Kidney epithelial cell (primary cell): ENCODE measurements around the gene SEMA4F. TPM values are rescaled to one million over a fixed set of nuclear protein-coding genes. Genes with fewer than 3 reads are reported as not detected.

Experiments used
- DNase-seq: peaks from one replicate; pipeline ENCODE4 v3.0.0-alpha.2; 2010; ENCODE audit warnings: low read depth
- H3K27me3 ChIP-seq: 2 replicates; pipeline ENCODE4 v1.6.0; 2011; ENCODE audit warnings: low read length; ENCODE audit not compliant: control insufficient read depth, insufficient read depth
- H3K36me3 ChIP-seq: 2 replicates; pipeline ENCODE4 v1.5.1; 2011; ENCODE audit warnings: low read length; ENCODE audit not compliant: control insufficient read depth, insufficient read depth
- H3K4me3 ChIP-seq: 2 replicates; pipeline ENCODE4 v1.5.1; 2011; ENCODE audit warnings: low read depth, mild to moderate bottlenecking, control low read depth, low read length
- total RNA-seq: library from RNA; depleted of rRNA; stranded (reverse); fragments of >200 nt; gene quantifications from 2 replicates; pipeline ENCODE4 v1.2.3, GENCODE V29; 2015
- TF ChIP-seq, protein P1 (sequence below): IDR thresholded peaks from 2 replicates; pipeline ENCODE4 v1.5.1; 2011; ENCODE audit warnings: mild to moderate bottlenecking, moderate library complexity, low read length, control low read depth, inconsistent platforms; ENCODE audit not compliant: insufficient read depth, poor library complexity, severe bottlenecking

The SEMA4F gene
- total RNA-seq, 1 donor from 2014 or later: 16.4 TPM

DNA sequence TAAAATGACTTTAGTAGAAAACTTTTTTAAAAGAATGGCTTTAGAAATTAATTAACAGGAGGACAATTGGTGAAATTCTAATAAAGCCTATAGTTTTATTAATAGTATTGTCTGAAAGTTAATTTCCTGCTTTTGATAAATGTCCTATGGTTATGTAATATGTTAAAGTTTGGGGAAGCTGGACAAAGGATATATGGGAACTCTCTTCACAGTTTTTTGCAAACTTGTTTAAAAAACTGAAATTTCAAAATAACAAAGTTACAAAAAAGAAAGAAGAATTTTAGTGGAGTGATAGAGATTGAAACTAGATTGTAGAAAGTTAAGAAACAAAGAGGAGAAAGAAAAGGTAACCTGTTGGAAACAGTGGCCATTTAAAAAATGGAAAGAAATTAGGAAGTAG, 67.3 kb downstream of the SEMA4F start:
- TF ChIP-seq, protein P1, sequence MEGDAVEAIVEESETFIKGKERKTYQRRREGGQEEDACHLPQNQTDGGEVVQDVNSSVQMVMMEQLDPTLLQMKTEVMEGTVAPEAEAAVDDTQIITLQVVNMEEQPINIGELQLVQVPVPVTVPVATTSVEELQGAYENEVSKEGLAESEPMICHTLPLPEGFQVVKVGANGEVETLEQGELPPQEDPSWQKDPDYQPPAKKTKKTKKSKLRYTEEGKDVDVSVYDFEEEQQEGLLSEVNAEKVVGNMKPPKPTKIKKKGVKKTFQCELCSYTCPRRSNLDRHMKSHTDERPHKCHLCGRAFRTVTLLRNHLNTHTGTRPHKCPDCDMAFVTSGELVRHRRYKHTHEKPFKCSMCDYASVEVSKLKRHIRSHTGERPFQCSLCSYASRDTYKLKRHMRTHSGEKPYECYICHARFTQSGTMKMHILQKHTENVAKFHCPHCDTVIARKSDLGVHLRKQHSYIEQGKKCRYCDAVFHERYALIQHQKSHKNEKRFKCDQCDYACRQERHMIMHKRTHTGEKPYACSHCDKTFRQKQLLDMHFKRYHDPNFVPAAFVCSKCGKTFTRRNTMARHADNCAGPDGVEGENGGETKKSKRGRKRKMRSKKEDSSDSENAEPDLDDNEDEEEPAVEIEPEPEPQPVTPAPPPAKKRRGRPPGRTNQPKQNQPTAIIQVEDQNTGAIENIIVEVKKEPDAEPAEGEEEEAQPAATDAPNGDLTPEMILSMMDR: no peak
- no peak for DNase-seq
- H3K36me3 ChIP-seq: no peaks in the 10 kb centered on the region
- H3K4me3 ChIP-seq: no peak overlapping the region
- no peaks in the 10 kb centered on the region for H3K27me3 ChIP-seq

DNA sequence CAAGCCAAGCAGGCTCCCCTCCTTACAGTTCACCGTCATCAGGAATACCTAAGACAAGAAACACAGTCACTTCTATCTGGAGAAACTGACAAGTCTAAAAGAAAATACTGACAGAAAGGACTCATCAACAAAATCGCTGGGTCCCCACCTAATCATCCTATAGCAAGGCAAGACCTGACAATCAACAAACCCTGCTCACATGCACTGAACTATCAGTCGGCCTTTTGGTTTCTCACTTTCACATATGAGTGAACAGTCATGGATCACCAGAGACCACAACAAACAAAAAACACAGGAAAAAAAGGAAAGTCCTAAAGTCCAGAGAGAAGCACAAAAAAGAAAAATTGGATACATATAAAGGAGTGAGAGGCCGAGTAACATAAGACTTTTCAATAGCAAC, 70.4 kb downstream of the SEMA4F start:
- TF ChIP-seq, protein P1: no peak
- Histone ChIP-seq H3K36me3 (no peaks in the 10 kb centered on the region), H3K4me3 (no peak overlapping the region), H3K27me3 (no peaks in the 10 kb centered on the region)
- no peak for DNase-seq

DNA sequence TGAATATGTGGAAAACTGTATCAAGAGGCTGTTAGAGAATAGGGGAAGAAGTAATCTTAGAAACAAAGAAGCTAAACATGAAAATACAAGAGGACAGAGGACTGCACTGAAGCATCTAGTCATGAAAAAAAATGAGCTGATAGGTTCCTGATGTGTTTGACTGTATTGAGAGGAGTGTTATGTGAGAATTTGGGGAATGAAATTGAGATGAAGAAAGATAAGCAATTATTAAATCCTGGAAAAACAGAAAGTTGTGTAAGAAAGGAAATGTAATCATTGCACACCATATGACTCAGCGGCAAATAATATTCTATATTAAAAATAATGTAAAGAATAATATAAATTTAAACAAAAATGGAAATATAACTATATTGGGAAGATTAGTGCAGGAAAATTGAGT, 71.2 kb downstream of the SEMA4F start:
- no peaks in the 10 kb centered on the region for H3K36me3 ChIP-seq
- DNase-seq: no peak
- TF ChIP-seq, protein P1: no peak

DNA sequence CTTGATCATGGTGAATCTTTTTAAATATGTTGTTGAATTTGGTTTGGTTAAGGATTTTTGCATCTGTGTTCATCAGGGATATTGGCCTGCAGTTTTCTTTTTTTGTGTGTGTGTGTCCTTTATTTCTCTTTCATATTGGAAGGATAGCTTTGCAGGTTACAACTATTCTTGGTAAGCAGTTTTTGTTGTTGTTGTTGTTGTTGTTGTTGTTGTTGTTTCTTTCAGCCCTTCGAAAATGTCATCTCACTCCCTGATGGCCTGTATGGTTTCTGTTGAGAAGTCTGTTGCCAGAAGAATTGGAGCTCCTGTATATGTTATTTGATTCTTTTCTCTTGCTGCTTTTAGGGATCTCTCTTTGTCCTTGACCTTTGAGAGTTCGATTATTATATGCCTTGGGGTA, 74.8 kb downstream of the SEMA4F start:
- TF ChIP-seq, protein P1: no peak
- DNase-seq: no peak
- Histone ChIP-seq H3K4me3 (no peak overlapping the region), H3K27me3 (no peaks in the 10 kb centered on the region), H3K36me3 (no peaks in the 10 kb centered on the region)

More for the DNA sequence above, 71.2 kb downstream of the SEMA4F start:
- Histone ChIP-seq H3K27me3 (no peaks in the 10 kb centered on the region), H3K4me3 (no peak overlapping the region)

DNA sequence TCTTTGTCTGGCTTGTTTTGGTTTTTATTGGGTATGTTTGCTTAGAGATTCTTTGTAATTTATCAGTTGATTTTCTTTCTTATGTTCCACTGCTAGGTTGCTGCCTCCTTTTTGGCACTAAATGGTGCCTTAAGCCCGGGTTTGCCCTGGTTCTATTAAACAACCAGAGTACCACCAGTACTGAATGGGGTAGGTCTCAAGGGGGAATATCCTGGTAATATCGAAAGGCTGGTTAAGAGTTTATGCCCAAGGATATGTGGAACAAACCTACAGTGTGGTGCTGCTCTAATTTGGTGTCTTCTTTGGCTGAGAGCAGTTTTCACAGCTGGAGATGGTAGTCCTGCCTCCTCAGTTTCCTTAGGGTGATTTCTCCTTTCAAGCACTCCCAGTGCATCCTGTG, 76.5 kb downstream of the SEMA4F start:
- TF ChIP-seq, protein P1: no peak
- DNase-seq: no peak
- Histone ChIP-seq H3K27me3 (no peaks in the 10 kb centered on the region), H3K36me3 (no peaks in the 10 kb centered on the region), H3K4me3 (no peak overlapping the region)

Other genes starting within 250 kb of the SEMA4F start
- 3.0 and 4.3 TPM in 2 replicates for gene C2orf81, start 232.6 kb upstream of the SEMA4F start, total RNA-seq
- 24.6 and 28.0 TPM in 2 replicates for gene WDR54, start 232.5 kb upstream of the SEMA4F start, total RNA-seq
- 88.4 and 103 TPM in 2 replicates for gene RTKN, start 212.3 kb upstream of the SEMA4F start, total RNA-seq
- 20.6 and 31.3 TPM in 2 replicates for gene INO80B, start 199.2 kb upstream of the SEMA4F start, total RNA-seq
- 78.9 and 96.9 TPM in 2 replicates for gene WBP1, start 195.8 kb upstream of the SEMA4F start, total RNA-seq
- 68.1 and 70.9 TPM in 2 replicates for gene MOGS, start 188.9 kb upstream of the SEMA4F start, total RNA-seq
- gene MRPL53, start 181.6 kb upstream of the SEMA4F start, total RNA-seq: 18.7 and 24.6 TPM in 2 replicates
- 4.4 and 9.5 TPM in 2 replicates for gene CCDC142, start 171.2 kb upstream of the SEMA4F start, total RNA-seq
- 19.1 and 20.3 TPM in 2 replicates for gene TTC31, start 171.2 kb upstream of the SEMA4F start, total RNA-seq
- gene LBX2, start 154.6 kb upstream of the SEMA4F start, total RNA-seq: 1.9 and 3.4 TPM in 2 replicates
- 17.1 and 19.3 TPM in 2 replicates for gene PCGF1, start 146.6 kb upstream of the SEMA4F start, total RNA-seq
- 0.27 TPM in 1 of 2 replicates, not detected in the other for gene TLX2, start 139.8 kb upstream of the SEMA4F start, total RNA-seq
- not detected in 2 replicates for gene DQX1, start 128.0 kb upstream of the SEMA4F start, total RNA-seq
- gene AUP1, start 124.5 kb upstream of the SEMA4F start, total RNA-seq: 143 TPM in 2 replicates
- 35.1 and 36.0 TPM in 2 replicates for gene HTRA2, start 124.3 kb upstream of the SEMA4F start, total RNA-seq
- 3.3 and 4.2 TPM in 2 replicates for gene LOXL3, start 100.3 kb upstream of the SEMA4F start, total RNA-seq
- gene DOK1, start 99.5 kb upstream of the SEMA4F start, total RNA-seq: 23.6 and 27.7 TPM in 2 replicates
- 1.3 and 1.6 TPM in 2 replicates for gene M1AP, start 5.9 kb upstream of the SEMA4F start, total RNA-seq
- gene HK2, start 179.9 kb downstream of the SEMA4F start, total RNA-seq: 19.6 and 20.7 TPM in 2 replicates